HCT116 (cell line): ENCODE results near the gene ABCA3. TPM values are rescaled to one million over a fixed set of nuclear protein-coding genes. Genes with fewer than 3 reads are reported as not detected.
A peak's percentile ranks its signal among the peaks of the same experiment; 100 is the strongest.

Source experiments
- ATAC-seq: fragments of 200-7000 bp; cut with Tn5 transposase; 2 replicates; pipeline ENCODE4 v1.9.1; 2020; ENCODE audit warnings: mild to moderate bottlenecking, moderate library complexity
- Bru-seq: library from RNA; stranded (reverse); fragments of 400-500 nt; gene quantifications from one replicate; lab custom pipeline; 2021; lab: Mats Ljungman, UMichigan
- BruChase-seq, 2 experiments: library from RNA; stranded (reverse); fragments of 400-500 nt; gene quantifications; one replicate each; lab custom pipeline; 2021; lab: Mats Ljungman, UMichigan
- BruUV-seq: library from RNA; stranded (reverse); fragments of 400-500 nt; replicated peaks from 2 replicates; lab custom pipeline; 2021; lab: Mats Ljungman, UMichigan
- CTCF ChIA-PET: fragments of 300-600 bp; sonication (Branson Sonifier 250); formaldehyde crosslinking; loops from one replicate; lab custom pipeline; 2021; ENCODE audit warnings: antibody characterized with exemption; lab: Charles Lee
- POLR2A ChIA-PET: fragments of 300-600, 350-600 bp; sonication (Branson Sonifier 250); formaldehyde crosslinking; loops from one replicate; lab custom pipeline; 2021; ENCODE audit warnings: antibody characterized with exemption; lab: Charles Lee
- RAD21 ChIA-PET, 2 experiments: fragments of 300-600 bp; sonication (Branson Sonifier 250); formaldehyde crosslinking; loops; one replicate each; lab custom pipeline; 2023; ENCODE audit warnings: low total read pairs in 2 of 2; ENCODE audit not compliant: uncharacterized antibody in 2 of 2, unreplicated experiment in 2 of 2, low non-redundant PET in 1 of 2; lab: Charles Lee
- DNase-seq: peaks from one replicate; pipeline ENCODE4 v3.0.0-alpha.2; 2010; ENCODE audit warnings: low read depth, low spot score
- H2AFZ ChIP-seq: fragments of 200-600 bp; shearing (Covaris generic), sonication (generic); 2 replicates; pipeline ENCODE4 v1.6.1; 2017; ENCODE audit warnings: low read depth, mixed run types, mixed read lengths, antibody characterized with exemption, low read length; ENCODE audit not compliant: poor library complexity, severe bottlenecking
- H3K27ac ChIP-seq: 2 replicates; pipeline ENCODE4 v1.5.1; 2012; ENCODE audit warnings: low read depth, low read length
- H3K27me3 ChIP-seq: fragments of 200-600 bp; sonication (generic); 2 replicates; pipeline ENCODE4 v1.6.1; 2016; ENCODE audit warnings: mixed run types, low read length, mixed read lengths; ENCODE audit not compliant: insufficient read depth
- H3K36me3 ChIP-seq, 2 experiments: fragments of 200-500 bp in 1 of 2; fragments of 200-600 bp in 1 of 2; sonication (Bioruptor generic) in 1 of 2; sonication (generic) in 1 of 2; 2 replicates each; pipeline versions ENCODE4 v1.5.1 to v1.6.1; 2014 to 2016; ENCODE audit warnings: low read length in 2 of 2, inconsistent platforms in 1 of 2, mixed read lengths in 1 of 2, mixed run types in 1 of 2; ENCODE audit not compliant: insufficient read depth in 2 of 2, control insufficient read depth in 1 of 2
- H3K4me1 ChIP-seq, 2 experiments: fragments of 200-600 bp in 1 of 2; sonication (generic) in 1 of 2; 2 replicates each; pipeline versions ENCODE4 v1.5.1 to v1.6.1; 2012 to 2017; ENCODE audit warnings: low read length in 2 of 2, inconsistent platforms in 1 of 2, mild to moderate bottlenecking in 1 of 2, mixed read lengths in 1 of 2, mixed run types in 1 of 2, moderate library complexity in 1 of 2; ENCODE audit not compliant: insufficient read depth in 2 of 2, control insufficient read depth in 1 of 2
- H3K4me2 ChIP-seq: fragments of 200-600 bp; sonication (generic); 2 replicates; pipeline ENCODE4 v1.6.1; 2017; ENCODE audit warnings: mixed run types, low read length, mixed read lengths
- H3K4me3 ChIP-seq, 2 experiments: fragments of 200-600 bp in 1 of 2; sonication (generic) in 1 of 2; replicated peaks in 1 of 2; 2 replicates each; pipeline ENCODE4 v1.5.1; 2011 to 2016; ENCODE audit warnings: low read length in 2 of 2, control low read depth in 1 of 2, low read depth in 1 of 2, mild to moderate bottlenecking in 1 of 2, mixed read lengths in 1 of 2, mixed run types in 1 of 2
- H3K79me2 ChIP-seq: fragments of 200-600 bp; sonication (generic); 2 replicates; pipeline ENCODE4 v1.6.1; 2017; ENCODE audit warnings: mild to moderate bottlenecking, mixed run types, low read length, moderate library complexity, mixed read lengths; ENCODE audit not compliant: insufficient read depth
- H3K9ac ChIP-seq: fragments of 200-600 bp; sonication (generic); 2 replicates; pipeline ENCODE4 v1.6.1; 2016; ENCODE audit warnings: low read length, mixed read lengths
- H3K9me2 ChIP-seq: fragments of 200-600 bp; sonication (generic), shearing (Covaris generic); 2 replicates; pipeline ENCODE4 v1.6.1; 2017; ENCODE audit warnings: mixed run types, mild to moderate bottlenecking, moderate library complexity; ENCODE audit not compliant: insufficient read depth
- H3K9me3 ChIP-seq, 2 experiments: fragments of 200-500 bp in 1 of 2; fragments of 200-600 bp in 1 of 2; sonication (Bioruptor generic) in 1 of 2; sonication (generic) in 1 of 2; 2 replicates each; pipeline ENCODE4 v1.6.1; 2014 to 2017; ENCODE audit warnings: low read length in 2 of 2, mixed read lengths in 2 of 2, inconsistent platforms in 1 of 2, low read depth in 1 of 2, mild to moderate bottlenecking in 1 of 2, mixed run types in 1 of 2, moderate library complexity in 1 of 2; ENCODE audit not compliant: control insufficient read depth in 1 of 2, insufficient read depth in 1 of 2
- H4K20me1 ChIP-seq: fragments of 200-600 bp; sonication (generic), shearing (Covaris generic); 2 replicates; pipeline ENCODE4 v1.6.1; 2017; ENCODE audit warnings: mixed run types, mild to moderate bottlenecking, moderate library complexity; ENCODE audit not compliant: insufficient read depth
- ATF3 ChIP-seq: IDR thresholded peaks from 2 replicates; pipeline ENCODE4 v1.6.1; 2012
- CBX3 ChIP-seq: IDR thresholded peaks from 2 replicates; pipeline ENCODE4 v1.6.1; 2012; ENCODE audit warnings: low read depth
- CTCF ChIP-seq, 3 experiments: fragments of 200-600 bp in 1 of 3; sonication (generic) in 1 of 3; IDR thresholded peaks in 2 of 3; conservative IDR thresholded peaks in 1 of 3; 2 replicates each; pipeline ENCODE4 v1.5.1; 2012 to 2017; ENCODE audit warnings: low read depth in 2 of 3, low read length in 2 of 3, antibody characterized with exemption in 1 of 3, borderline replicate concordance in 1 of 3, control low read depth in 1 of 3, mild to moderate bottlenecking in 1 of 3, mixed read lengths in 1 of 3, mixed run types in 1 of 3, moderate library complexity in 1 of 3; ENCODE audit not compliant: insufficient read depth in 1 of 3
- ELF1 ChIP-seq: IDR thresholded peaks from 2 replicates; pipeline ENCODE4 v1.6.1; 2012; ENCODE audit warnings: low read depth, borderline replicate concordance
- MAX ChIP-seq: IDR thresholded peaks from 2 replicates; pipeline ENCODE4 v1.6.1; 2012
- POLR2A ChIP-seq: IDR thresholded peaks from 2 replicates; pipeline ENCODE4 v1.7.0; 2011; ENCODE audit warnings: borderline replicate concordance; ENCODE audit not compliant: insufficient read depth, insufficient read length; ENCODE audit errors: extremely low read depth
- POLR2AphosphoS5 ChIP-seq: IDR thresholded peaks from 2 replicates; pipeline ENCODE4 v1.6.1; 2011; ENCODE audit warnings: mild to moderate bottlenecking, low read depth, low read length, moderate library complexity
- RAD21 ChIP-seq: IDR thresholded peaks from 2 replicates; pipeline ENCODE4 v1.6.1; 2012; ENCODE audit warnings: low read depth, mild to moderate bottlenecking
- REST ChIP-seq: IDR thresholded peaks from 2 replicates; pipeline ENCODE4 v1.6.1; 2012; ENCODE audit warnings: low read depth
- SP1 ChIP-seq: IDR thresholded peaks from 2 replicates; pipeline ENCODE4 v1.6.1; 2012; ENCODE audit warnings: low read depth
- TCF7L2 ChIP-seq: IDR thresholded peaks from 2 replicates; pipeline ENCODE4 v1.7.0; 2011; ENCODE audit warnings: borderline replicate concordance, inconsistent platforms; ENCODE audit not compliant: insufficient read depth, insufficient read length; ENCODE audit errors: extremely low read depth
- YY1 ChIP-seq: IDR thresholded peaks from 2 replicates; pipeline ENCODE4 v1.6.1; 2011; ENCODE audit warnings: low read length, low read depth, moderate library complexity, mild to moderate bottlenecking; ENCODE audit not compliant: insufficient replicate concordance; ENCODE audit errors: extremely low read depth
- ZFX ChIP-seq: fragments of 450-650 bp; IDR thresholded peaks from 2 replicates; pipeline ENCODE4 v1.6.1; 2017
- ZNF274 ChIP-seq: fragments of 200-500 bp; sonication (Bioruptor generic); IDR thresholded peaks from 2 replicates; pipeline ENCODE4 v1.6.1; 2014; ENCODE audit warnings: mild to moderate bottlenecking, low read depth, low read length, inconsistent platforms
- intact Hi-C: fragments of 100-400 bp; cut with micrococcal nuclease; formaldehyde crosslinking; loops from 2 replicates; pipeline ENCODE4 v1.10.0; 2022
- long read RNA-seq: library from polyadenylated mRNA; unstranded; transcript quantifications from one replicate; pipeline ENCODE4 v2.0.0, GENCODE V29; 2021; ENCODE audit not compliant: unreplicated experiment
- polyA plus RNA-seq: library from polyadenylated mRNA; unstranded; fragments of >200 nt; gene quantifications from 2 replicates; pipeline ENCODE4 v1.2.1, GENCODE V29; 2012; ENCODE audit warnings: missing spikeins
- total RNA-seq: library from RNA; stranded (reverse); gene quantifications from one replicate; pipeline ENCODE4 v1.2.1, GENCODE V29; 2021; ENCODE audit not compliant: unreplicated experiment

ABCA3 gene
- 5.4 TPM for total RNA-seq
- 4.7 and 5.6 TPM in 2 replicates for polyA plus RNA-seq
- Bru-seq, nascent RNA: percentile 34 among the genes with signal in this experiment
- percentile 46 among the genes with signal in this experiment for BruChase-seq, experiment 1, labeled RNA remaining after a 6-hour chase
- percentile 39 among the genes with signal in this experiment for BruChase-seq, experiment 2, labeled RNA remaining after a 2-hour chase
- long read RNA-seq, partial matches to known transcripts: 14 of 22 reads
- long read RNA-seq, other reads (novel, unspliced or antisense): 8 of 22 reads

- H3K4me2 ChIP-seq: peak within 1 kb of the TSS; percentile 96
- ChIA-PET POLR2A (no interaction called here), RAD21 (no interaction called here), CTCF (interaction anchor here (0.6 to 0.9 kb wide), 4 partner anchors 9 to 39 kb away, joined by 3 to 4 read pairs (median 3); no protein-coding TSS in a partner anchor)
- peak within 1 kb of the TSS; percentile 59 to 70 for H3K4me3 ChIP-seq
- TF ChIP-seq ZNF274 (no peak), REST (no peak), MAX (peak; percentile 100), ZFX (no peak), CBX3 (peak; percentile 100), YY1 (peak; percentile 16), RAD21 (peak; percentile 78), CTCF (IDR thresholded peaks at IDR 0.05 in 2 of 3, conservative IDR thresholded peaks at IDR 0.05 in 1 of 3; ENCODE audit: borderline replicate concordance in 1 of 3, insufficient read depth in 1 of 3, low read depth in 2 of 3, low read length in 2 of 3) (peak; percentile 97 to 99 (median 98)), TCF7L2 (peak; percentile 51), ELF1 (no peak), ATF3 (no peak; the same call in 1 of the 2 replicates), POLR2AphosphoS5 (peak; percentile 60), POLR2A (peak; percentile 32), SP1 (peak; percentile 16; the same call in 1 of the 2 replicates)
- H3K9ac ChIP-seq: peak within 1 kb of the TSS; percentile 52
- H3K9me2 ChIP-seq: no peaks in the 10 kb centered on the region
- H3K27ac ChIP-seq: peak within 1 kb of the TSS; percentile 53; the same call in 1 of the 2 replicates
- no TSS peak for BruUV-seq
- no peaks in the 10 kb centered on the region for H3K36me3 ChIP-seq
- H2AFZ ChIP-seq: no peak within 1 kb of the TSS
- no peaks in the 10 kb centered on the region for H3K27me3 ChIP-seq
- peaks cover 0 to 15% of the 10 kb centered on the region in 2 experiments; a peak in 2 of 4 replicates for H3K4me1 ChIP-seq
- DNase-seq: peak; percentile 87
- peak; percentile 95 for ATAC-seq
- intact Hi-C loops: loop anchor here (2.0 to 5.0 kb wide), 2 partner anchors 82 to 161 kb away; no protein-coding TSS in a partner anchor
- H3K79me2 ChIP-seq: no peaks in the 10 kb centered on the region
- H3K9me3 ChIP-seq: no peaks in the 10 kb centered on the region
- H4K20me1 ChIP-seq: no peaks in the 10 kb centered on the region
Measured at GRCh38 chr16:2340564-2341455, at the start of gene ABCA3. ABCA3 (minus strand) TSS chr16:2340728; CDS start chr16:2326466, 14,262 bp downstream.
